GM21423 (cell line): ENCODE measurements around the gene POLR1A.

Experiments
- ATAC-seq: cut with Tn5 transposase; IDR thresholded peaks from one replicate; pipeline ENCODE4 v1.9.1; 2021; ENCODE audit warnings: mild to moderate bottlenecking, moderate library complexity; ENCODE audit not compliant: unreplicated experiment

The POLR1A gene

GRCh38 chr2:86066007-86066578, 39.6 kb downstream of the POLR1A start:
- no peak for ATAC-seq

GRCh38 chr2:86065512-86065911, 40.2 kb downstream of the POLR1A start:
- no peak for ATAC-seq

- no peak for ATAC-seq
Observed at GRCh38 chr2:86064006-86064405, 41.7 kb downstream of the POLR1A start.

- no peak for ATAC-seq
Observed at GRCh38 chr2:86062043-86062442, 43.6 kb downstream of the POLR1A start.

GRCh38 chr2:86056590-86057331, 48.9 kb downstream of the POLR1A start:
- no peak for ATAC-seq

- no peak for ATAC-seq
Observed at GRCh38 chr2:86055314-86055713, 50.4 kb downstream of the POLR1A start.

GRCh38 chr2:86054535-86055082, 51.1 kb downstream of the POLR1A start:
- ATAC-seq, result no peak

- no peak for ATAC-seq
Observed at GRCh38 chr2:86053166-86053565, 52.5 kb downstream of the POLR1A start.

- no peak for ATAC-seq
Observed at GRCh38 chr2:86052676-86053075, 53.0 kb downstream of the POLR1A start.

GRCh38 chr2:86052265-86052664, 53.4 kb downstream of the POLR1A start:
- ATAC-seq, result no peak

- ATAC-seq, result no peak
Observed at GRCh38 chr2:86050301-86050700, 55.4 kb downstream of the POLR1A start.

- no peak for ATAC-seq
Observed at GRCh38 chr2:86049529-86049928, 56.2 kb downstream of the POLR1A start.

- no peak for ATAC-seq
Observed at GRCh38 chr2:86048888-86049287, 56.8 kb downstream of the POLR1A start.

GRCh38 chr2:86048383-86048701, 57.3 kb downstream of the POLR1A start:
- ATAC-seq, result no peak

GRCh38 chr2:86047575-86048382, 57.9 kb downstream of the POLR1A start:
- ATAC-seq, result no peak

- no peak for ATAC-seq
Observed at GRCh38 chr2:86045541-86045940, 60.1 kb downstream of the POLR1A start.

- no peak for ATAC-seq
Observed at GRCh38 chr2:86044614-86045013, 61.1 kb downstream of the POLR1A start.

GRCh38 chr2:86044045-86044444, 61.6 kb downstream of the POLR1A start:
- ATAC-seq, result no peak

GRCh38 chr2:86042256-86043168, 63.2 kb downstream of the POLR1A start:
- ATAC-seq, result no peak

- no peak for ATAC-seq
Observed at GRCh38 chr2:86039963-86040655, 65.6 kb downstream of the POLR1A start.
